Activated T-cell treated with anti-CD3 and anti-CD28 coated beads, Interleukin-2, amount 50 U/mL, for 24 hours (primary cell): Measurements from ENCODE around the gene LCLAT1.
A peak's percentile ranks its signal among the peaks of the same experiment; 100 is the strongest.
"Not testable (repeated sequence)": the region's sequence is repeated elsewhere in the genome, so short reads cannot be mapped to it uniquely, and the experiment has no call there.

Experiments used
- DNase-seq: peaks from one replicate; pipeline ENCODE4 v3.0.0-alpha.2; 2020
- H3K27ac Mint-ChIP-seq: 2 replicates; pipeline ENCODE4 v1.8.0; 2020; ENCODE audit warnings: mild to moderate bottlenecking, mixed read lengths
- H3K27me3 Mint-ChIP-seq: 2 replicates; pipeline ENCODE4 v1.8.0; 2020; ENCODE audit warnings: mixed read lengths
- H3K36me3 Mint-ChIP-seq: 2 replicates; pipeline ENCODE4 v1.8.0; 2020; ENCODE audit warnings: low read depth, mixed read lengths
- H3K4me1 Mint-ChIP-seq: 2 replicates; pipeline ENCODE4 v1.8.0; 2020; ENCODE audit warnings: low read depth, mixed read lengths
- H3K4me3 Mint-ChIP-seq: 2 replicates; pipeline ENCODE4 v1.8.0; 2020; ENCODE audit warnings: mild to moderate bottlenecking, moderate library complexity, mixed read lengths
- H3K9me3 Mint-ChIP-seq: 2 replicates; pipeline ENCODE4 v1.8.0; 2020; ENCODE audit warnings: mixed read lengths

The LCLAT1 gene

GRCh38 chr2:30614227-30614626 lies 167.2 kb downstream of the LCLAT1 start:
- H3K4me3 Mint-ChIP-seq, H3K36me3 Mint-ChIP-seq, H3K27ac Mint-ChIP-seq, H3K4me1 Mint-ChIP-seq, DNase-seq, H3K9me3 Mint-ChIP-seq, H3K27me3 Mint-ChIP-seq: not testable (repeated sequence)

GRCh38 chr2:30615926-30616325 lies 168.9 kb downstream of the LCLAT1 start:
- Mint-ChIP-seq H3K4me1 (no peaks in the 10 kb centered on the region), H3K27ac (no peak overlapping the region), H3K9me3 (no peaks in the 10 kb centered on the region), H3K27me3 (no peaks in the 10 kb centered on the region), H3K36me3 (peaks cover 2% of the 10 kb centered on the region), H3K4me3 (no peak overlapping the region)
- DNase-seq = no peak

GRCh38 chr2:30620102-30620501 lies 173.1 kb downstream of the LCLAT1 start:
- Mint-ChIP-seq H3K27me3 (no peaks in the 10 kb centered on the region), H3K27ac (no peak overlapping the region), H3K4me3 (no peak overlapping the region), H3K36me3 (peaks cover 18% of the 10 kb centered on the region), H3K9me3 (no peaks in the 10 kb centered on the region), H3K4me1 (peaks cover 18% of the 10 kb centered on the region)
- no peak for DNase-seq

- Mint-ChIP-seq H3K4me3 (no peak overlapping the region), H3K4me1 (peaks cover 31% of the 10 kb centered on the region), H3K27me3 (no peaks in the 10 kb centered on the region), H3K9me3 (no peaks in the 10 kb centered on the region), H3K27ac (no peak overlapping the region), H3K36me3 (peaks cover 18% of the 10 kb centered on the region)
- no peak for DNase-seq
Observed at GRCh38 chr2:30621836-30622235, 174.8 kb downstream of the LCLAT1 start.

- Mint-ChIP-seq H3K27ac (peak overlapping the region; percentile 4), H3K4me1 (peaks cover 36% of the 10 kb centered on the region), H3K9me3 (no peaks in the 10 kb centered on the region), H3K36me3 (peaks cover 18% of the 10 kb centered on the region), H3K4me3 (no peak overlapping the region), H3K27me3 (no peaks in the 10 kb centered on the region)
- no peak for DNase-seq
Observed at GRCh38 chr2:30622452-30622851, 175.4 kb downstream of the LCLAT1 start.

DNA sequence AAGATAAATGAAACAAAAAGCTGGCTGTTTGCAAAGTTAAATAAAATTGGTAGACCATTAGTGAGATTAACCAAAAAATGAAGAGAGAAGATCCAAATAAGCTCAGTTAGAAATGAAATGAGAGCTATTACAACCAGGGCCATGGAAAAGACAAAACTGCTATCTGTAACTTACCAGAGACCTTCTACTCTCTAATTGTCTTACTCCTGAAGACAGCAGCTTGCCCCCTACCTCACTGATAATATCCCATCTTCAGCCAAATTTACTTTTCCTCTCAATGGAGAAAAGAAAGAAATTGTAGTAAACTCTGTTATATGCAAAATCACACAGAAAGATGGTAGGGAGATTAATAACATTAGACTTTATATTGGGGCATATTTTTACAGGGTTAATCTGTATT lies 178.2 kb downstream of the LCLAT1 start:
- Mint-ChIP-seq H3K4me3 (no peak overlapping the region), H3K27ac (no peak overlapping the region), H3K9me3 (no peaks in the 10 kb centered on the region), H3K36me3 (peaks cover 18% of the 10 kb centered on the region), H3K27me3 (no peaks in the 10 kb centered on the region), H3K4me1 (peaks cover 46% of the 10 kb centered on the region)
- no peak for DNase-seq

DNA sequence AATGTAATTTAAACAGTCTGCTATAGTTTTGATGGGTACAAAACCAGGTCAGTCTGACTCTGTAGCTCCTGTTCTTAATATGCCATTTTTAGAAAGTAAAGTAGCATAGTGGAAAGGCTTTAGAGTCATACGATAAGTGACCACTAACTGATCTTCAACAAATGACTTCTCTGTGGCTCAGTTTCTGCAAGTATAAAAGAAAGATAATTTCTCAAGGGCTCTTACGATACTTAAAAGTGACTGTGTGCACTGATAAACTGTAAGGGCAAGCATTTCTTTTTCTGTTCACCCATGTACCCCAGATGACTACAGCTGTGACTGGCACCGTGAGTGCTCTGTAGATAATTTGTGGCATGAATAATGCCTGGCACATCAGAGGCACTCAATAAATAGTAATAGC lies 178.7 kb downstream of the LCLAT1 start:
- no peak overlapping the region for H3K4me3 Mint-ChIP-seq
- no peaks in the 10 kb centered on the region for H3K9me3 Mint-ChIP-seq
- peak overlapping the region; percentile 19 for H3K27ac Mint-ChIP-seq
- no peaks in the 10 kb centered on the region for H3K27me3 Mint-ChIP-seq
- peaks cover 49% of the 10 kb centered on the region for H3K4me1 Mint-ChIP-seq
- H3K36me3 Mint-ChIP-seq = peaks cover 18% of the 10 kb centered on the region
- DNase-seq = no peak

DNA sequence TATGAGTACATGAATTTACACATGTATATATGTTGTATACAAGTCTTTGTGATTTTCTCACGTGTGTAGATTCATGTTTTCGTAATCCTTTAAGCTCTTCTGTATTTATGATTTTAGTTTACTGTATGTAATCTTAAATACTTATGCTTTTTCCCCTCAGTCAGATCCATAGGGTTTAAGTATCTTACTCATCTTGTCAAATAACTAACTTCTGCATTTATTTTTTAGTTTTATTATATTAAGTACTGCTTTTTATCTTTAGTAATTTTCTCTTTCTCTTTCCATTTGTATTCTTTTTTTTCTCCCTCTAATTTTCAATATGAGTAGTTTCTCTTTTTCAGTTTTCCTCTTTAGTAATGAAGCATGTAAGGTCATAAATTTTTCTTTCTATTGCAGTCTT lies 179.4 kb downstream of the LCLAT1 start:
- Mint-ChIP-seq H3K36me3 (peaks cover 14% of the 10 kb centered on the region), H3K4me3 (no peak overlapping the region), H3K27ac (peak overlapping the region; percentile 69), H3K4me1 (peaks cover 53% of the 10 kb centered on the region), H3K27me3 (no peaks in the 10 kb centered on the region), H3K9me3 (no peaks in the 10 kb centered on the region)
- DNase-seq = no peak

GRCh38 chr2:30627151-30627550 lies 180.1 kb downstream of the LCLAT1 start:
- no peak overlapping the region for H3K4me3 Mint-ChIP-seq
- H3K27me3 Mint-ChIP-seq = no peaks in the 10 kb centered on the region
- H3K4me1 Mint-ChIP-seq = peaks cover 49% of the 10 kb centered on the region
- peaks cover 7% of the 10 kb centered on the region for H3K36me3 Mint-ChIP-seq
- H3K27ac Mint-ChIP-seq = no peak overlapping the region
- no peak for DNase-seq
- H3K9me3 Mint-ChIP-seq = no peaks in the 10 kb centered on the region

GRCh38 chr2:30628341-30628740 lies 181.3 kb downstream of the LCLAT1 start:
- DNase-seq = no peak

GRCh38 chr2:30629866-30630265 lies 182.8 kb downstream of the LCLAT1 start:
- H3K36me3 Mint-ChIP-seq = no peaks in the 10 kb centered on the region
- peaks cover 40% of the 10 kb centered on the region for H3K4me1 Mint-ChIP-seq
- DNase-seq = no peak
- H3K27ac Mint-ChIP-seq = no peak overlapping the region
- H3K4me3 Mint-ChIP-seq = no peak overlapping the region
- no peaks in the 10 kb centered on the region for H3K27me3 Mint-ChIP-seq
- no peaks in the 10 kb centered on the region for H3K9me3 Mint-ChIP-seq

More at GRCh38 chr2:30628341-30628740, 181.3 kb downstream of the LCLAT1 start:
- H3K27ac Mint-ChIP-seq = no peak overlapping the region
- H3K9me3 Mint-ChIP-seq = no peaks in the 10 kb centered on the region
- no peaks in the 10 kb centered on the region for H3K27me3 Mint-ChIP-seq
- no peaks in the 10 kb centered on the region for H3K36me3 Mint-ChIP-seq
- H3K4me3 Mint-ChIP-seq = no peak overlapping the region
- peaks cover 43% of the 10 kb centered on the region for H3K4me1 Mint-ChIP-seq

DNA sequence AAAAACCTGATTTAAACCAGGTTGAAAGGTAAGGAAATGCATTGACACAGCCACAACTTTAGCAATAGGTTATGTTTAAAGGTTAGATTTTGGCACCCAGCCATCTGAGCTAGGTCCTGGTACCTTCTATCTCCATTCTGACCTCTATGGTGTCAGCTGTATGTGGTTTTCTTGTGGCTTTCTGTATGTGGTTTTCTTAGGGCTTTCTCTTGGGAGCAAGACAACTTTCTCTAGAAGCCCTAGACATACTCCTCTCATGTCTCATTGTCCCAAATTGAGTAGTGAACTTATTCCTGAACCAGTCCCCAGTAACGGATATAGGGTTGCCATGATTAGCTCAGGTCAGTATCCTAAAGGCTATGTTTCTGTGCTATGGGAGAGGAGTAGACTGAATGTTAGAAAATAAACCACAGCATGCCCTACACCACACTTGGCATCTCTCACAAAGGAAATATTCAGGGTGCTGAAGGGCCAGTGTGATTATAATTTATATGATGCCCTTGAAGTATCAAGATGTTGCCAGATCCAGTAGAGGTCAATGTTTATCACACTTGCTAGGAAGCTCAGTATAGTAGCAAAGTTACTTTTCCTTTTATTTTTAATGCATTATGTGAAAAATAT lies 184.1 kb downstream of the LCLAT1 start:
- no peaks in the 10 kb centered on the region for H3K27me3 Mint-ChIP-seq
- H3K36me3 Mint-ChIP-seq = no peaks in the 10 kb centered on the region
- H3K4me1 Mint-ChIP-seq = peaks cover 30% of the 10 kb centered on the region
- no peak overlapping the region for H3K4me3 Mint-ChIP-seq
- H3K9me3 Mint-ChIP-seq = no peaks in the 10 kb centered on the region
- DNase-seq = no peak
- no peak overlapping the region for H3K27ac Mint-ChIP-seq

- H3K9me3 Mint-ChIP-seq = no peaks in the 10 kb centered on the region
- H3K36me3 Mint-ChIP-seq = no peaks in the 10 kb centered on the region
- H3K27ac Mint-ChIP-seq = no peak overlapping the region
- no peaks in the 10 kb centered on the region for H3K27me3 Mint-ChIP-seq
- DNase-seq = no peak
- no peak overlapping the region for H3K4me3 Mint-ChIP-seq
- peaks cover 20% of the 10 kb centered on the region for H3K4me1 Mint-ChIP-seq
Observed at GRCh38 chr2:30633039-30633438, 186.0 kb downstream of the LCLAT1 start.

- no peak for DNase-seq
- Mint-ChIP-seq H3K27ac (no peak overlapping the region), H3K36me3 (peaks cover 26% of the 10 kb centered on the region), H3K27me3 (no peaks in the 10 kb centered on the region), H3K4me3 (no peak overlapping the region), H3K9me3 (no peaks in the 10 kb centered on the region), H3K4me1 (peaks cover under 1% of the 10 kb centered on the region)
Observed at GRCh38 chr2:30636311-30636710, 189.3 kb downstream of the LCLAT1 start.

DNA sequence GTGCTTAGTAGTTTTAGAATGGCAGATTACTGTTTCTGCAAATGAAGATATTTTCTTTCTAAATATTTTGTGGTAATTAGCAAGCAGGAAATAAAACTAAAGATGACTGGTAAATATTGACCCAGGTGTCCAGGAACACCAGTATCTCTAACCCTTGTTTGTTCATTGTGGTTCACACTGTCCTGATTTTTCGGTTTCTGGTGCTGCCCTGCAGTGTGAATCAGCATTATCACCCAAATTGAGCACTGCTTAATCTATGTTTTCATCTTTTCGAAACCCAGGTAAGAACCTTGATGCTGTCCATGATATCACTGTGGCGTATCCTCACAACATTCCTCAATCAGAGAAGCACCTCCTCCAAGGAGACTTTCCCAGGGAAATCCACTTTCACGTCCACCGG lies 192.8 kb downstream of the LCLAT1 start:
- Mint-ChIP-seq H3K36me3 (peaks cover 42% of the 10 kb centered on the region), H3K9me3 (no peaks in the 10 kb centered on the region), H3K4me1 (no peaks in the 10 kb centered on the region), H3K27ac (no peak overlapping the region), H3K4me3 (no peak overlapping the region), H3K27me3 (no peaks in the 10 kb centered on the region)
- DNase-seq = no peak
